Activated CD8-positive, alpha-beta T cell treated with anti-CD3 and anti-CD28 coated beads for 36 hours (primary cell): Measurements from ENCODE around the gene ZBP1. TPM values are rescaled to one million over a fixed set of nuclear protein-coding genes. Genes with fewer than 3 reads are reported as not detected.

Experiments used
- ATAC-seq: fragments of 200-7000 bp; cut with Tn5 transposase; one replicate; pipeline ENCODE4 v1.10.0; 2021; ENCODE audit warnings: mild to moderate bottlenecking, moderate library complexity
- CTCF ChIA-PET: fragments of 350-600 bp; sonication (Branson Sonifier 250); formaldehyde crosslinking; loops from one replicate; lab custom pipeline; 2021; ENCODE audit warnings: antibody characterized with exemption; lab: Charles Lee
- POLR2A ChIA-PET: fragments of 350-600 bp; sonication (Branson Sonifier 250); formaldehyde crosslinking; loops from one replicate; lab custom pipeline; 2021; ENCODE audit warnings: antibody characterized with exemption; lab: Charles Lee
- DNase-seq: peaks from one replicate; pipeline ENCODE4 v3.0.0-alpha.2; 2020
- H3K27ac Mint-ChIP-seq: one replicate; pipeline ENCODE4 v1.8.0; 2021; ENCODE audit warnings: mild to moderate bottlenecking, mixed read lengths
- H3K27me3 Mint-ChIP-seq: one replicate; pipeline ENCODE4 v1.8.0; 2021; ENCODE audit warnings: mixed read lengths
- H3K36me3 Mint-ChIP-seq: one replicate; pipeline ENCODE4 v1.8.0; 2021; ENCODE audit warnings: low read depth, mixed read lengths
- H3K4me1 Mint-ChIP-seq: one replicate; pipeline ENCODE4 v1.8.0; 2021; ENCODE audit warnings: low read depth, mixed read lengths
- H3K4me3 Mint-ChIP-seq: one replicate; pipeline ENCODE4 v1.8.0; 2021; ENCODE audit warnings: mild to moderate bottlenecking, moderate library complexity, mixed read lengths
- H3K9me3 Mint-ChIP-seq: one replicate; pipeline ENCODE4 v1.8.0; 2021; ENCODE audit warnings: mixed read lengths
- intact Hi-C: fragments of 100-400 bp; cut with micrococcal nuclease; formaldehyde crosslinking; loops from one replicate; pipeline ENCODE4 v1.10.0; 2022
- total RNA-seq, 2 experiments: library from RNA; stranded (reverse); gene quantifications; one replicate each; pipeline ENCODE4 v1.2.3, GENCODE V29; 2021
- TF ChIP-seq, protein P1 (sequence below): fragments of 200-600 bp; IDR thresholded peaks from one replicate; pipeline ENCODE4 v1.8.0; 2022; ENCODE audit warnings: antibody characterized with exemption, mild to moderate bottlenecking

The ZBP1 gene
- total RNA-seq, 2 experiments from 2014 or later, result 0.11 to 0.56 TPM

DNA sequence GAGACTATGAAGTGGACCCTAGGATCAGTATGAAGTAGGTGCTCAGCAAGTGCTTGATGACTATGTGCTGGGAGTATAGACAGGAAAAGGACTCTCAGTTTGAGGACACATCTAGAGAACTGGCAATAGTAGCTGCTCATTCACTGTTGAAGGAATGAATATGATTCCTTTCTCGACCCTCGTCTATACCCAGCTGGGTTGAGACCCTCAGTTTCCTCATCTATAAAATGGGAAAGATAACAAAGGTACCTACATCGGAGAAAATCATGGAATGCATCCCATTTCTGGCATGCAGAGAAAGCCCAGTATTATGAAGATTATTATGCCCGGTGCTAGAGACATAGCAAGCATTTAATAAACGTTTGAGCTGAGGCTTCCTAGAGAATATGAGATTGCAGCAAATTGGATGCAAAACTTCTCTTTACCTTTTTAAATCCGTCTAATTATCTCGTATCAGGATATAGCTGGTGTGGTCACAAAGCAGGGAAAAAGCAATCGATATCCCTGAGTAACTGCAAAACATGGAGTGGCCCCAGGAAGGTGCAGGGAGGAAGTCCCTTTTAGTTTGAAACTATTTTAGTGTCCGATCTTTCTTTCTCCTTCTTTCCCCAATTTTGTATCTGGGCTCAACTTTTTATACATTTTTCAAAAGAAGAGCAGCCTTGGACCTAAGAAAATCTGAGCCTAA lies 62.2 kb downstream of the ZBP1 start:
- intact Hi-C loops, result no loop called here
- peaks cover 21% of the 10 kb centered on the region for H3K27me3 Mint-ChIP-seq
- DNase-seq (no peak), ATAC-seq (no peak)
- no peaks in the 10 kb centered on the region for H3K9me3 Mint-ChIP-seq
- POLR2A ChIA-PET, result no interaction called here
- H3K27ac Mint-ChIP-seq, result no peak overlapping the region
- no peak overlapping the region for H3K4me3 Mint-ChIP-seq
- no peaks in the 10 kb centered on the region for H3K36me3 Mint-ChIP-seq
- TF ChIP-seq, protein P1, sequence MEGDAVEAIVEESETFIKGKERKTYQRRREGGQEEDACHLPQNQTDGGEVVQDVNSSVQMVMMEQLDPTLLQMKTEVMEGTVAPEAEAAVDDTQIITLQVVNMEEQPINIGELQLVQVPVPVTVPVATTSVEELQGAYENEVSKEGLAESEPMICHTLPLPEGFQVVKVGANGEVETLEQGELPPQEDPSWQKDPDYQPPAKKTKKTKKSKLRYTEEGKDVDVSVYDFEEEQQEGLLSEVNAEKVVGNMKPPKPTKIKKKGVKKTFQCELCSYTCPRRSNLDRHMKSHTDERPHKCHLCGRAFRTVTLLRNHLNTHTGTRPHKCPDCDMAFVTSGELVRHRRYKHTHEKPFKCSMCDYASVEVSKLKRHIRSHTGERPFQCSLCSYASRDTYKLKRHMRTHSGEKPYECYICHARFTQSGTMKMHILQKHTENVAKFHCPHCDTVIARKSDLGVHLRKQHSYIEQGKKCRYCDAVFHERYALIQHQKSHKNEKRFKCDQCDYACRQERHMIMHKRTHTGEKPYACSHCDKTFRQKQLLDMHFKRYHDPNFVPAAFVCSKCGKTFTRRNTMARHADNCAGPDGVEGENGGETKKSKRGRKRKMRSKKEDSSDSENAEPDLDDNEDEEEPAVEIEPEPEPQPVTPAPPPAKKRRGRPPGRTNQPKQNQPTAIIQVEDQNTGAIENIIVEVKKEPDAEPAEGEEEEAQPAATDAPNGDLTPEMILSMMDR, result no peak
- no peaks in the 10 kb centered on the region for H3K4me1 Mint-ChIP-seq
- CTCF ChIA-PET, result no interaction called here

DNA sequence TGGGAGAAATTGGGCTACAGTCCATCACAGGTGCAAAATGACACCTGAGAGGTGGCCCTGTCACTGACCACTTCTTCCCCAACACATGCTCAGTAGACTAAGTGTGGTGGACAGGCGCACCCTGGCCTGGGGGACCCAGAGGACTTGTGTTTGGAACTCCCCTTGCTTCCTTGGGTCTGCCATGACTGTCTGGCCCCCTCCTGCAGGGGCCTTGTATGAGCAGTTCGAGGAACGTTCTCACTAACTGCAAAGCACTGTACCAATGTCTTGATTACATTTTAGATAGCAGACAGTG lies 63.3 kb downstream of the ZBP1 start:
- no peak overlapping the region for H3K4me3 Mint-ChIP-seq
- no peaks in the 10 kb centered on the region for H3K4me1 Mint-ChIP-seq
- H3K27ac Mint-ChIP-seq, result no peak overlapping the region
- TF ChIP-seq, protein P1, result no peak
- no peaks in the 10 kb centered on the region for H3K36me3 Mint-ChIP-seq
- DNase-seq (no peak), ATAC-seq (no peak)
- intact Hi-C loops, result no loop called here
- ChIA-PET CTCF (no interaction called here), POLR2A (no interaction called here)
- H3K27me3 Mint-ChIP-seq, result peaks cover 21% of the 10 kb centered on the region
- H3K9me3 Mint-ChIP-seq, result no peaks in the 10 kb centered on the region

DNA sequence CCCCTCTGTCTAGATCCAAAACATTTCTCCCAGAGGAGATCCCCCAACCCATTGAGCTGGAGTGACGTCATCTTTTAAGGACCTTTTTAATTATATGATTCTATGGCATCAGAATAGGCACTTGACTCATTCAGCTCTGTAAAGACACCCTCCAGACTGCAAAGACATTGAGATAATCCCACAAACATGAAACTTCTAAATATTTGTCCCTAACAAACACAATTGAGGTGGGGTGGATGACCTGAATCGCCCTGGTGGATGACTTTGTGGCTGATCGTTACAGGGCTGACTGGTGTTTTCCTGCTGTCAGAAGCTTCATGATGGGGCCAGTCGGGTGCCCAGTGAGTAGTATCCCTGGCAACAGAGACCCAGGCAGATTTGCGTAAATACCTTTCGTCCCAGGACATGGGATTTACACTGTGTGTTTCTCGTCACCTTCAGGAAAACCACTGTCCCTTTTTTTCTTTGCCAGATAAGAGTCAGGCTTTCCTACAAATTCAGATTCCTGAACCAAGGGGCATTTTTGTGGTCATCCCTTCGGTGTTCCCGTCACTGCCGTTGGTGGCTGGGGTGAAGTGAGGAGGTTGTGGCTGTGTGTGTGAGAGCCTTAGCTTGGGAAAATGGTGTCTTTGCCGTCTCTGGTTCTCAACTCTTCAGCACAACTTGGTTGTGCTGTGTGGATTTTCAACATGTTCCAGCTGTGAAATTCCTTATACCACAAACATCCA lies 64.6 kb downstream of the ZBP1 start:
- TF ChIP-seq, protein P1, result no peak
- CTCF ChIA-PET, result interaction anchor here (1.2 kb wide), 1 partner anchor 57 kb away, joined by 3 read pairs; no protein-coding TSS in a partner anchor
- no peaks in the 10 kb centered on the region for H3K9me3 Mint-ChIP-seq

More for the DNA sequence above, 64.6 kb downstream of the ZBP1 start:
- POLR2A ChIA-PET, result interaction anchor here (1.0 kb wide), 1 partner anchor 12 kb away, joined by 3 read pairs; no protein-coding TSS in a partner anchor
- no peak overlapping the region for H3K27ac Mint-ChIP-seq
- H3K4me1 Mint-ChIP-seq, result no peaks in the 10 kb centered on the region
- peaks cover 21% of the 10 kb centered on the region for H3K27me3 Mint-ChIP-seq
- no peak overlapping the region for H3K4me3 Mint-ChIP-seq
- DNase-seq (no peak), ATAC-seq (no peak)
- H3K36me3 Mint-ChIP-seq, result no peaks in the 10 kb centered on the region
- intact Hi-C loops, result no loop called here

Other genes with a start within 250 kb of the ZBP1 start
- 100 to 1,000 TPM; 114 to 116 TPM for gene RBM38, start 229.0 kb downstream of the ZBP1 start, total RNA-seq
- gene CTCFL, start 95.3 kb downstream of the ZBP1 start, total RNA-seq, result not detected
- gene PCK1, start 59.3 kb downstream of the ZBP1 start, total RNA-seq, result not detected
- gene PMEPA1, start 89.6 kb upstream of the ZBP1 start, total RNA-seq, result 1 to 10 TPM; 1.7 to 2.0 TPM